DOHH2 (cell line): Measurements from ENCODE around the gene PALM3.

Source experiments
- H3F3A ChIP-seq: fragments of 200-600 bp; sonication (generic), shearing (Covaris generic); 2 replicates; pipeline ENCODE4 v1.6.0; 2016; ENCODE audit warnings: antibody characterized with exemption, mild to moderate bottlenecking; ENCODE audit not compliant: control insufficient read depth, insufficient read depth
- H3K27ac ChIP-seq: fragments of 200-600 bp; sonication (generic); 2 replicates; pipeline ENCODE4 v1.5.1; 2014; ENCODE audit warnings: low read depth, mild to moderate bottlenecking, low read length, moderate library complexity
- H3K27me3 ChIP-seq: fragments of 200-600 bp; sonication (generic); 2 replicates; pipeline ENCODE4 v1.6.1; 2014; ENCODE audit warnings: mild to moderate bottlenecking, low read length, mixed read lengths; ENCODE audit not compliant: control insufficient read depth
- H3K36me3 ChIP-seq: fragments of 200-600 bp; sonication (generic); 2 replicates; pipeline ENCODE4 v1.6.1; 2014; ENCODE audit warnings: mild to moderate bottlenecking, low read length, moderate library complexity, mixed read lengths; ENCODE audit not compliant: control insufficient read depth
- H3K4me1 ChIP-seq: fragments of 200-600 bp; sonication (generic); 2 replicates; pipeline ENCODE4 v1.6.1; 2014; ENCODE audit warnings: mild to moderate bottlenecking, low read length, mixed read lengths; ENCODE audit not compliant: control insufficient read depth
- H3K4me2 ChIP-seq: fragments of 200-600 bp; sonication (generic); 2 replicates; pipeline ENCODE4 v1.6.0; 2014; ENCODE audit warnings: mild to moderate bottlenecking, low read length, moderate library complexity
- H3K4me3 ChIP-seq: fragments of 200-600 bp; sonication (generic); 2 replicates; pipeline ENCODE4 v1.5.1; 2014; ENCODE audit warnings: mild to moderate bottlenecking, low read length, mixed read lengths
- H3K79me2 ChIP-seq: fragments of 200-600 bp; sonication (generic); 2 replicates; pipeline ENCODE4 v1.6.1; 2014; ENCODE audit warnings: mild to moderate bottlenecking, low read length, mixed read lengths; ENCODE audit not compliant: control insufficient read depth
- H3K9me2 ChIP-seq: fragments of 200-600 bp; sonication (generic); replicated peaks from 2 replicates; pipeline ENCODE4 v1.6.1; 2014; ENCODE audit warnings: mild to moderate bottlenecking, low read length, mixed read lengths; ENCODE audit not compliant: control insufficient read depth
- H3K9me3 ChIP-seq: fragments of 200-600 bp; sonication (generic); 2 replicates; pipeline ENCODE4 v1.6.1; 2014; ENCODE audit warnings: antibody characterized with exemption, low read length, mixed read lengths; ENCODE audit not compliant: control insufficient read depth, insufficient read depth
- H4K20me1 ChIP-seq: fragments of 200-600 bp; sonication (generic); 2 replicates; pipeline ENCODE4 v1.6.0; 2014; ENCODE audit warnings: low read depth, mild to moderate bottlenecking, antibody characterized with exemption, low read length, moderate library complexity; ENCODE audit not compliant: control insufficient read depth, insufficient read depth
- CTCF ChIP-seq: fragments of 200-600 bp; sonication (generic); IDR thresholded peaks from one replicate; pipeline ENCODE4 v1.5.1; 2014; ENCODE audit warnings: antibody characterized with exemption, mild to moderate bottlenecking, low read depth, low read length; ENCODE audit not compliant: poor library complexity, severe bottlenecking
- EZH2phosphoT487 ChIP-seq: fragments of 200-600 bp; sonication (generic); IDR thresholded peaks from 2 replicates; pipeline ENCODE4 v1.6.1; 2017; ENCODE audit warnings: borderline replicate concordance, mild to moderate bottlenecking, antibody characterized with exemption, low read length, moderate library complexity, mixed read lengths

Gene PALM3

GRCh38 chr19:14088634-14089411 lies 26.9 kb upstream of the PALM3 start:
- no peak for TF ChIP-seq CTCF
- no peak for TF ChIP-seq EZH2phosphoT487
- Histone ChIP-seq H3K27ac (peak overlapping the region; percentile 6; the same call in 1 of the 2 replicates), H4K20me1 (no peaks in the 10 kb centered on the region), H3K27me3 (no peaks in the 10 kb centered on the region), H3K9me2 (no peaks in the 10 kb centered on the region), H3K36me3 (peaks cover 39% of the 10 kb centered on the region), H3K4me3 (peak overlapping the region; percentile 75), H3K4me2 (peak overlapping the region; percentile 81), H3K9me3 (peaks cover 9% of the 10 kb centered on the region), H3K4me1 (peaks cover 18% of the 10 kb centered on the region), H3K79me2 (peaks cover 12% of the 10 kb centered on the region), H3F3A (peaks cover 13% of the 10 kb centered on the region; the same call in 1 of the 2 replicates)

GRCh38 chr19:14086098-14086497 lies 24.2 kb upstream of the PALM3 start:
- H3K9me3 ChIP-seq: no peaks in the 10 kb centered on the region
- H3K79me2 ChIP-seq: peaks cover 12% of the 10 kb centered on the region
- H3K27ac ChIP-seq: no peak overlapping the region
- H3K27me3 ChIP-seq: no peaks in the 10 kb centered on the region
- no peaks in the 10 kb centered on the region for H4K20me1 ChIP-seq
- H3F3A ChIP-seq: peaks cover 9% of the 10 kb centered on the region; the same call in 1 of the 2 replicates
- TF ChIP-seq CTCF: no peak
- TF ChIP-seq EZH2phosphoT487: no peak
- no peak overlapping the region for H3K4me3 ChIP-seq
- no peak overlapping the region for H3K4me2 ChIP-seq
- peaks cover 31% of the 10 kb centered on the region for H3K36me3 ChIP-seq
- no peaks in the 10 kb centered on the region for H3K9me2 ChIP-seq
- peaks cover 19% of the 10 kb centered on the region for H3K4me1 ChIP-seq

- Histone ChIP-seq H3K9me3 (no peaks in the 10 kb centered on the region), H4K20me1 (no peaks in the 10 kb centered on the region), H3K9me2 (no peaks in the 10 kb centered on the region), H3K36me3 (peaks cover 31% of the 10 kb centered on the region), H3K27me3 (no peaks in the 10 kb centered on the region), H3K4me1 (peaks cover 22% of the 10 kb centered on the region), H3F3A (peaks cover 9% of the 10 kb centered on the region; the same call in 1 of the 2 replicates), H3K79me2 (peaks cover 15% of the 10 kb centered on the region), H3K4me2 (no peak within 1 kb of the TSS), H3K4me3 (no peak within 1 kb of the TSS), H3K27ac (no peak within 1 kb of the TSS)
- TF ChIP-seq CTCF (no peak), EZH2phosphoT487 (no peak)
Observed at GRCh38 chr19:14085309-14085995, 23.6 kb upstream of the PALM3 start, which contains the start of gene C19orf67. TSS of gene C19orf67 (minus strand) at chr19:14085783. CDS start at chr19:14085627, 156 bp downstream.
